Fibroblast of lung (primary cell): ENCODE data around the gene ZPR1. TPM values are rescaled to one million over a fixed set of nuclear protein-coding genes. Genes with fewer than 3 reads are reported as not detected.

Experiments used
- DNase-seq, 2 donors: peaks; one replicate each; pipeline versions ENCODE4 v3.0.0 to v3.0.0-alpha.2; 2010; ENCODE audit warnings: low read depth in 2 of 2
- H2AFZ ChIP-seq: 2 replicates; pipeline ENCODE4 v1.5.1; 2012; ENCODE audit warnings: low read length, control low read depth, inconsistent platforms
- H3K27ac ChIP-seq: 2 replicates; pipeline ENCODE4 v1.5.1; 2011; ENCODE audit warnings: low read length, control low read depth; ENCODE audit not compliant: insufficient read depth
- H3K27me3 ChIP-seq: 2 replicates; pipeline ENCODE4 v1.5.1; 2011; ENCODE audit warnings: mild to moderate bottlenecking, low read length; ENCODE audit not compliant: control insufficient read depth, insufficient read depth
- H3K36me3 ChIP-seq: 2 replicates; pipeline ENCODE4 v1.5.1; 2011; ENCODE audit warnings: low read length; ENCODE audit not compliant: control insufficient read depth, insufficient read depth
- H3K4me1 ChIP-seq: 2 replicates; pipeline ENCODE4 v1.5.1; 2011; ENCODE audit warnings: low read length; ENCODE audit not compliant: control insufficient read depth, insufficient read depth; ENCODE audit errors: extremely low read depth
- H3K4me2 ChIP-seq: 2 replicates; pipeline ENCODE4 v1.5.1; 2011; ENCODE audit warnings: low read length, control low read depth; ENCODE audit not compliant: insufficient read depth; ENCODE audit errors: extremely low read depth
- H3K4me3 ChIP-seq, 4 experiments: fragments of 200-600 bp in 1 of 4; sonication (generic) in 1 of 4; replicated peaks in 1 of 4; 2 replicates each; pipeline ENCODE4 v1.5.1; 2011 to 2016; ENCODE audit warnings: low read length in 4 of 4, low read depth in 3 of 4, mild to moderate bottlenecking in 3 of 4, control low read depth in 2 of 4, inconsistent platforms in 1 of 4, mixed read lengths in 1 of 4; ENCODE audit not compliant: insufficient read depth in 1 of 4; ENCODE audit errors: control extremely low read depth in 1 of 4
- H3K79me2 ChIP-seq: 2 replicates; pipeline ENCODE4 v1.5.1; 2012; ENCODE audit warnings: mild to moderate bottlenecking, low read length, inconsistent platforms; ENCODE audit not compliant: control insufficient read depth, insufficient read depth
- H3K9ac ChIP-seq: 2 replicates; pipeline ENCODE4 v1.5.1; 2011; ENCODE audit warnings: mild to moderate bottlenecking, low read length, control low read depth; ENCODE audit not compliant: insufficient read depth
- H3K9me3 ChIP-seq: 2 replicates; pipeline ENCODE4 v1.5.1; 2012; ENCODE audit warnings: low read depth, low read length; ENCODE audit not compliant: control insufficient read depth, insufficient read depth
- H4K20me1 ChIP-seq: 2 replicates; pipeline ENCODE4 v1.5.1; 2011; ENCODE audit warnings: low read length; ENCODE audit not compliant: control insufficient read depth, insufficient read depth; ENCODE audit errors: extremely low read depth
- EZH2 ChIP-seq: IDR thresholded peaks from 2 replicates; pipeline ENCODE4 v1.5.1; 2012; ENCODE audit warnings: low read length, control low read depth, mild to moderate bottlenecking; ENCODE audit errors: missing control alignments
- polyA plus RNA-seq, 2 donors: library from polyadenylated mRNA; depleted of rRNA in 1 of 2; stranded (reverse) in 1 of 2; unstranded in 1 of 2; fragments of >200 nt; gene quantifications; 2 replicates each; pipeline ENCODE4 v1.2.1, GENCODE V29; 2011 to 2012; ENCODE audit warnings: missing spikeins in 1 of 2
- total RNA-seq: library from RNA; depleted of rRNA; stranded (reverse); fragments of >200 nt; gene quantifications from 2 replicates; pipeline ENCODE4 v1.2.1, GENCODE V29; 2014
- TF ChIP-seq, protein P1 (sequence below), 2 donors: IDR thresholded peaks in 1 of 2; conservative IDR thresholded peaks in 1 of 2; 1 replicate in 1 of 2; 2 replicates in 1 of 2; pipeline ENCODE4 v1.5.1; 2011 to 2012; ENCODE audit warnings: low read length in 2 of 2, control low read depth in 1 of 2, inconsistent platforms in 1 of 2, low read depth in 1 of 2, mild to moderate bottlenecking in 1 of 2

Gene ZPR1
- total and polyA plus RNA-seq, 2 donors (not counting 1 experiment from before 2014, with no cell fraction given), result 28.4 to 56.4 TPM

DNA sequence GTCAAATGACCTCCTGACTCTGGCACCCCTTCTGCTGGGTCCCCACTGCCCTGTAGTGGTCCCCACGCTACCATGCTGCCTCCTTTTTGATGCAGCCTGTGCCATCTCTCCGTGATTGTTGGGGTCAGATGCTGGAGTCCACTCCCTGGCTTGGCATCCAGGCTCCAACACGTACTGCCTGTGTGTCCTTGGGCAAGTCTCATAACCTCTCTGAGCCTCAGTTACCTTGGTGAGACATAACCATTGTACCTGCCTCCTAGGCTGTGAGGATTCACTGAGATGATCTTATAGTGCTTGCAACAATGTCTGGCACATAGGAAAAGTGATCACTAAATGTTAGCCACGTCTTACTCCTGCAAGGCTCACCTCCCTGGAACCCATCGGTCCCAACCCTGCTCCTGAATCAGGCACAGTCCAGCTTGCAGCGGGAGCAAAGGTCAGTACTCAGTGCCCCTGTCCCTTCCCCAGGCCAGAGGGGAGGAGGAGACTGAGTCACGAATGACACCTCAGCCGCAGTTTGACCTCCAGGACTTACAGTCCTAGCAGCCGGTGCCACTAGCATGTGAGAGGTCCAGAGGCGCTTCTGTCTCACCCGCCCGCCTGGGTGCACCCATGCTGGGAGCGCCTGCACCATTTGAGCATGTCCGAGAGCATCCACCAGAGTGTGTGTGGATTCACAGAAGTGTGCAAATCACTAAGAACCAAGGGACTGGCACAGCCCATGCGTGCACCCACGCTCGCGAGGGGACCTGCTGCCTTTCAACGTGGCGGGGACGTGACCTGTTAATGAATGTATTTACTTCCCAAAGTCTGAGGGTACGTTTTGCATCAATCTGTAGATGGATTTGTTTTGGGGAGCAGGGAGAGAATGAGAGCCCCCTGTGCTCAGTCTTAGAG, 38.3 kb upstream of the ZPR1 start:
- Histone ChIP-seq H3K4me3 (no peak overlapping the region), H3K9ac (no peak overlapping the region), H3K27me3 (peaks cover 5% of the 10 kb centered on the region), H3K4me1 (no peaks in the 10 kb centered on the region), H3K79me2 (no peaks in the 10 kb centered on the region), H3K27ac (no peak overlapping the region), H3K36me3 (no peaks in the 10 kb centered on the region), H3K9me3 (no peaks in the 10 kb centered on the region), H4K20me1 (no peaks in the 10 kb centered on the region), H2AFZ (no peak overlapping the region), H3K4me2 (no peak overlapping the region)
- TF ChIP-seq EZH2, result no peak
- TF ChIP-seq, protein P1, sequence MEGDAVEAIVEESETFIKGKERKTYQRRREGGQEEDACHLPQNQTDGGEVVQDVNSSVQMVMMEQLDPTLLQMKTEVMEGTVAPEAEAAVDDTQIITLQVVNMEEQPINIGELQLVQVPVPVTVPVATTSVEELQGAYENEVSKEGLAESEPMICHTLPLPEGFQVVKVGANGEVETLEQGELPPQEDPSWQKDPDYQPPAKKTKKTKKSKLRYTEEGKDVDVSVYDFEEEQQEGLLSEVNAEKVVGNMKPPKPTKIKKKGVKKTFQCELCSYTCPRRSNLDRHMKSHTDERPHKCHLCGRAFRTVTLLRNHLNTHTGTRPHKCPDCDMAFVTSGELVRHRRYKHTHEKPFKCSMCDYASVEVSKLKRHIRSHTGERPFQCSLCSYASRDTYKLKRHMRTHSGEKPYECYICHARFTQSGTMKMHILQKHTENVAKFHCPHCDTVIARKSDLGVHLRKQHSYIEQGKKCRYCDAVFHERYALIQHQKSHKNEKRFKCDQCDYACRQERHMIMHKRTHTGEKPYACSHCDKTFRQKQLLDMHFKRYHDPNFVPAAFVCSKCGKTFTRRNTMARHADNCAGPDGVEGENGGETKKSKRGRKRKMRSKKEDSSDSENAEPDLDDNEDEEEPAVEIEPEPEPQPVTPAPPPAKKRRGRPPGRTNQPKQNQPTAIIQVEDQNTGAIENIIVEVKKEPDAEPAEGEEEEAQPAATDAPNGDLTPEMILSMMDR (conservative IDR thresholded peaks at IDR 0.05 in 1 of 2, IDR thresholded peaks at IDR 0.05 in 1 of 2; ENCODE audit: low read depth in 1 of 2, low read length in 2 of 2), result no peak
- no peak for DNase-seq

DNA sequence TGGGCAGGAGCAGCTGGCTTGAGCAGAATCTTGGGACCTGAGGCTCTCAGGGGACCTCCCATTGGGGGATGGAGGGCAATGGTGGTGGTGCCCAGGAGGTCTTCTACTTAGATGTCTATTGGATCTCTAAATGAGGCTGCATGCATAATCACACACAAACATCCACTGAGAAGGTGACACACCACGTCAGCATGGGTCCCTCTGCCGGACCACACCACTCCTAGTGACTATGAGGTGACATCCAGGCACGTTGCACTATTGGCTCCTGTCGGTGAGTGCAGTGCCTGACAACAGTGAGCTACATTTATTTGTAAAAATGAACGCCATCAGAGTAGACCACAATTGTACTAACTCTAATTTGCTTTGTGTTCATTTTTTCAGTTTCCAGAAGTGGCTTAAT, 37.6 kb upstream of the ZPR1 start:
- Histone ChIP-seq H3K4me3 (no peak overlapping the region), H2AFZ (no peak overlapping the region), H4K20me1 (no peaks in the 10 kb centered on the region), H3K4me1 (no peaks in the 10 kb centered on the region), H3K4me2 (no peak overlapping the region), H3K27ac (no peak overlapping the region), H3K9ac (no peak overlapping the region), H3K79me2 (no peaks in the 10 kb centered on the region), H3K27me3 (peaks cover 5% of the 10 kb centered on the region), H3K9me3 (no peaks in the 10 kb centered on the region), H3K36me3 (no peaks in the 10 kb centered on the region)
- TF ChIP-seq EZH2, result no peak
- TF ChIP-seq, protein P1 (conservative IDR thresholded peaks at IDR 0.05 in 1 of 2, IDR thresholded peaks at IDR 0.05 in 1 of 2; ENCODE audit: low read depth in 1 of 2, low read length in 2 of 2), result no peak
- DNase-seq, result no peak

DNA sequence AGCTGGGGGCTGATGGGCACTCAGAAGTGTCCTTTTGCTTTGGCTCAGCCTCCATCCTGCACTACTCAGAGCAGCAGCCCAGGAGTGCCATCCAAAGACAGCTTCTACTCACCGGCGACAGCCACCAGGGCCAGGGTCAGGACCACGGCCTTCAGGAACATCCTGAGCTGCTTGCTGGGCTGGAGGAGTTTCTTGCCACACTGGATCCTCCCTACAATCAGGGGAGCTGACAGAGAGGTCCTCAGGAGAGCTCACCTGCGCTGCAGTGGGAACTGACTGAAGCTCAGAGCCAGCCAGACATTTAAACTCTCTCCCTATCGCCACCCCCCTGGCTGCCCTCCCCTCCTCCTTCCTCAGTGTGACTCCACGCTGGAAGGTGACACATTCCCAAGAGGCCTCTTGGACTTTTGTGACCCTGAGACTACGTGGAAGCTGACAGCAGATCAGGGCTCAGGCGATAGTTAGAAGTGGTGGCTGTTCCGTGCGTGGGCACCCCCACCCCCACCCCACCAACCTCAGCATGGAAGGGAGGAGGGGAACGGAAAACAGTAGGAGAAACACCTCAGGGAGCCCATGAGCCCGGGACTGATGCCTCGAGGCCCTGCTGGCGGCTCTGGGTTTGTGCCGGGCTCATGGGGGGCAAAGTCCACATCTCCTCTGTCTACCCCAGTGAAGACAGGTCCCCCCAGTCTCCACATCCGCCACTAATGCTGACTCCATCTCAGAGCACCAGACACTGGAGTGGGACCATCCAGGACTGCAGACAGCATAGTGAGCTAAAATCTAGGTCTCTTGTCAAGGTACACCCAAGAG, 35.4 kb upstream of the ZPR1 start, which contains the start of gene APOA4:
Gene APOA4 (minus strand): TSS at position 274 of the 813 bp plus-strand sequence. CDS start 113 bp downstream, at position 161.
- TF ChIP-seq, protein P1 (conservative IDR thresholded peaks at IDR 0.05 in 1 of 2, IDR thresholded peaks at IDR 0.05 in 1 of 2; ENCODE audit: low read depth in 1 of 2, low read length in 2 of 2), result no peak
- no peak for TF ChIP-seq EZH2
- Histone ChIP-seq H3K4me2 (no peak within 1 kb of the TSS), H3K4me3 (no peak within 1 kb of the TSS), H3K9me3 (no peaks in the 10 kb centered on the region), H3K36me3 (no peaks in the 10 kb centered on the region), H3K27me3 (peaks cover 5% of the 10 kb centered on the region), H4K20me1 (no peaks in the 10 kb centered on the region), H2AFZ (no peak within 1 kb of the TSS), H3K27ac (no peak within 1 kb of the TSS), H3K4me1 (no peaks in the 10 kb centered on the region), H3K9ac (no peak within 1 kb of the TSS), H3K79me2 (no peaks in the 10 kb centered on the region)
- DNase-seq, result no peak
